Measurements from ENCODE around the gene FAM53B. TPM values are rescaled to one million over a fixed set of nuclear protein-coding genes. Genes with fewer than 3 reads are reported as not detected.

FAM53B gene
- total and polyA plus RNA-seq, 4 donors, result 14.6 to 45.4 (median 18.2) TPM

- 96 to 97% methylated on average over 11 of the region's 11 CpGs for WGBS, 2 donors
- Histone ChIP-seq H3K4me1 (ENCODE audit: control insufficient read depth in 5 of 5, insufficient read depth in 5 of 5, low read length in 5 of 5) (peaks cover 7 to 21% (median 11%) of the 10 kb centered on the region in 5 donors), H3K9me3 (ENCODE audit: control insufficient read depth in 4 of 4, insufficient read depth in 3 of 4, low read length in 3 of 4) (no peaks in the 10 kb centered on the region), H3K9ac (ENCODE audit: insufficient read depth in 1 of 2, low read length in 2 of 2) (no peak overlapping the region), H3K4me3 (no peak overlapping the region), H3K27me3 (ENCODE audit: control insufficient read depth in 3 of 3, insufficient read depth in 3 of 3, low read length in 2 of 3) (no peaks in the 10 kb centered on the region), H3K27ac (ENCODE audit: low read depth in 1 of 2, low read length in 1 of 2) (no peak overlapping the region), H3K36me3 (ENCODE audit: control insufficient read depth in 4 of 4, insufficient read depth in 4 of 4, low read length in 4 of 4) (peaks cover 0 to 15% (median 6%) of the 10 kb centered on the region in 4 donors)
- DNase-seq (no peak), ATAC-seq (ENCODE audit: insufficient read depth, low FRiP score) (no peak)
- TF ChIP-seq CTCF (IDR thresholded peaks at IDR 0.05; ENCODE audit: control extremely low read depth, extremely low read depth), result no peak
These were observed 80.3 kb downstream of the FAM53B start for GRCh38 chr10:124663766-124664360.

DNA sequence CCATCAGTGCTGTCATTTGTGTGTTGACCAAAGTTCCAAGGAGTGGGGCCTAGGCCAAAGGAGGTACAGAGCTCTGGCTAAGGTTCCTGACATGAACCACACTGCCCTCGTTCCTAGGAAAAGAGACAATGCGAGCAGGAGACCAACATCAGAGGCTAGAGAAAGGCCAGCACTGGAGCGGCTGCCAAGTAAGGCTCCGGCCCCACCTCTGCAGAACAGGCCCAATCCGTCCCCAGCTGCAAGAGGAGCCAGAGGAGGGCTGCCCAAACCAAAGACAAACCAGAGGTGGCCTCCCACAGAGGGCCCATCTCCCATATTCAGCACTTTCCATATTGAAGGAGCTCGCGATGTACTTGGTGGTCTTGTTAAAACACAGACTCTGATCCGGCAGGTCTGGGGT, 81.0 kb downstream of the FAM53B start:
- Histone ChIP-seq H3K9me3 (ENCODE audit: control insufficient read depth in 4 of 4, insufficient read depth in 3 of 4, low read length in 3 of 4) (no peaks in the 10 kb centered on the region), H3K9ac (ENCODE audit: insufficient read depth in 1 of 2, low read length in 2 of 2) (no peak overlapping the region), H3K4me3 (no peak overlapping the region), H3K4me1 (ENCODE audit: control insufficient read depth in 5 of 5, insufficient read depth in 5 of 5, low read length in 5 of 5) (peaks cover 3 to 15% (median 6%) of the 10 kb centered on the region in 5 donors), H3K27me3 (ENCODE audit: control insufficient read depth in 3 of 3, insufficient read depth in 3 of 3, low read length in 2 of 3) (no peaks in the 10 kb centered on the region), H3K27ac (ENCODE audit: low read depth in 1 of 2, low read length in 1 of 2) (no peak overlapping the region), H3K36me3 (ENCODE audit: control insufficient read depth in 4 of 4, insufficient read depth in 4 of 4, low read length in 4 of 4) (peaks cover 0 to 15% (median 6%) of the 10 kb centered on the region in 4 donors)
- TF ChIP-seq CTCF (IDR thresholded peaks at IDR 0.05; ENCODE audit: control extremely low read depth, extremely low read depth), result no peak
- WGBS, 2 donors, result 91 to 92% methylated on average over 8 of the region's 8 CpGs
- DNase-seq (no peak), ATAC-seq (ENCODE audit: insufficient read depth, low FRiP score) (no peak)

GRCh38 chr10:124661660-124662180, 82.5 kb downstream of the FAM53B start:
- Histone ChIP-seq H3K27ac (ENCODE audit: low read depth in 1 of 2, low read length in 1 of 2) (no peak overlapping the region), H3K27me3 (ENCODE audit: control insufficient read depth in 3 of 3, insufficient read depth in 3 of 3, low read length in 2 of 3) (no peaks in the 10 kb centered on the region), H3K9me3 (ENCODE audit: control insufficient read depth in 4 of 4, insufficient read depth in 3 of 4, low read length in 3 of 4) (no peaks in the 10 kb centered on the region), H3K9ac (ENCODE audit: insufficient read depth in 1 of 2, low read length in 2 of 2) (no peak overlapping the region), H3K4me3 (no peak overlapping the region), H3K4me1 (ENCODE audit: control insufficient read depth in 5 of 5, insufficient read depth in 5 of 5, low read length in 5 of 5) (peaks cover 0 to 8% (median 0%) of the 10 kb centered on the region in 5 donors), H3K36me3 (ENCODE audit: control insufficient read depth in 4 of 4, insufficient read depth in 4 of 4, low read length in 4 of 4) (peaks cover 0 to 15% (median 5%) of the 10 kb centered on the region in 4 donors)
- TF ChIP-seq CTCF (IDR thresholded peaks at IDR 0.05; ENCODE audit: control extremely low read depth, extremely low read depth), result no peak
- DNase-seq (no peak), ATAC-seq (ENCODE audit: insufficient read depth, low FRiP score) (no peak)
- 94 to 95% methylated on average over 9 of the region's 9 CpGs for WGBS, 2 donors
